ENCODE measurements around the gene KCNK3. TPM values are rescaled to one million over a fixed set of nuclear protein-coding genes. Genes with fewer than 3 reads are reported as not detected.

The KCNK3 gene
- total and polyA plus RNA-seq, 2 of the 13 experiments (the other 11 are each of a cell fraction or from before 2014, with no cell fraction given): not detected

DNA sequence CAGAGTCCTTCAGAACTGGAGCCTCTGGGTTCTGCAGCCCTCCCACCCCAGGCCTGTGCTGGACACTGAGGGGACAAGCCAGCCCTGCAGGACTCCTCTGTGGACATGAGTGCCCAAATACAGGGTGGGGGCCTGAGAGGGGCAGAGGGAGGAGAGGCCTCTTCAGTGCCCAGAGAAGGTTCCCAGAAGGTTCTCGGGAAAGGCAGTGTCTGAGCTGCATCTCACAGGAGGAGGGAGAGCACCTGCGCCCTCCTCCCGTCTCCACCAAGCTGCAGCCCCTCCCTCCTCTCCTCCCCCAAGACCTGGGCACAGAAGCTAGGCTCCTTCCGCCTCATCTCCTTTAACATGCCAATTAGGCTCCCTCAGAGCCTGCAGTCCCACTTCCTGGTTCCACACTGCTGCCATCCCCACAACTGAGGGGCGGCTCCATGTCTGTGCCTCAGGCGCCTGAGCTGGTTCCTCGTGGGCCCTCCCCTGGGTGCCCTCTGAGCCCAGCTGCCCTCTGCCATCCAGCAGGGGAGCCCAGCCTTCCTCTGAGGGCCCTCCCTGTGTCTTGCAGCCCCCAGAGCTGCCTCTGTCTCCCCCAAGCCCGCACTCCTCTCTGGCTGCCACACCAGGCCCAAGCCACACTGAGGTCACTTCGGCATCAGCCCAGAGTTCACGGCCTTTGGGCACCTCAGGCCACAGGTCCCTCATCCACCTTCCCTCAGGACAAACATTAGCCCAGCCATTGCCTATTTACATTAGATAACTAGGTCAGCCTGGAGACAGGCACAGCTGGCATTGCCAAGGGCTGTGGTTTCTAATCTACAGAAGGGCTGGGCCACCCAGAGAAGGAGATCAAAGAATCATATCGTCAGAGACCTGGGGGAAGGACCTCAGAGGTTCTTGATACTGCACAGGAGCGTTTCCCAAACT lies 28.9 kb downstream of the KCNK3 start (continued):
- TF ChIP-seq ZNF468 (CRISPR knock-in tag; IDR thresholded peaks at IDR 0.05) (no peak), PITX1 (CRISPR knock-in tag; IDR thresholded peaks at IDR 0.05) (0 out of 2 replicates have a peak, but pooled peaks have one; percentile 32), REXO4 (CRISPR knock-in tag; IDR thresholded peaks at IDR 0.05; ENCODE audit: borderline replicate concordance) (no peak), ZNF670 (CRISPR knock-in tag; IDR thresholded peaks at IDR 0.05; ENCODE audit: borderline replicate concordance) (no peak), SIN3A (IDR thresholded peaks at IDR 0.05; ENCODE audit: borderline replicate concordance, low read depth, low read length) (no peak), ZNF292 (CRISPR knock-in tag; IDR thresholded peaks at IDR 0.05; ENCODE audit: borderline replicate concordance, low read depth) (no peak), ZNF30 (CRISPR knock-in tag; IDR thresholded peaks at IDR 0.05) (no peak), TSC22D2 (CRISPR knock-in tag; IDR thresholded peaks at IDR 0.05; ENCODE audit: borderline replicate concordance) (peak; percentile 70; the same call in 1 of the 2 replicates)
- TF ChIP-seq, protein P1, sequence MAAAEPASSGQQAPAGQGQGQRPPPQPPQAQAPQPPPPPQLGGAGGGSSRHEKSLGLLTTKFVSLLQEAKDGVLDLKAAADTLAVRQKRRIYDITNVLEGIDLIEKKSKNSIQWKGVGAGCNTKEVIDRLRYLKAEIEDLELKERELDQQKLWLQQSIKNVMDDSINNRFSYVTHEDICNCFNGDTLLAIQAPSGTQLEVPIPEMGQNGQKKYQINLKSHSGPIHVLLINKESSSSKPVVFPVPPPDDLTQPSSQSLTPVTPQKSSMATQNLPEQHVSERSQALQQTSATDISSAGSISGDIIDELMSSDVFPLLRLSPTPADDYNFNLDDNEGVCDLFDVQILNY (CRISPR knock-in tag; conservative IDR thresholded peaks at IDR 0.05): no peak
- TF ChIP-seq, protein P2, sequence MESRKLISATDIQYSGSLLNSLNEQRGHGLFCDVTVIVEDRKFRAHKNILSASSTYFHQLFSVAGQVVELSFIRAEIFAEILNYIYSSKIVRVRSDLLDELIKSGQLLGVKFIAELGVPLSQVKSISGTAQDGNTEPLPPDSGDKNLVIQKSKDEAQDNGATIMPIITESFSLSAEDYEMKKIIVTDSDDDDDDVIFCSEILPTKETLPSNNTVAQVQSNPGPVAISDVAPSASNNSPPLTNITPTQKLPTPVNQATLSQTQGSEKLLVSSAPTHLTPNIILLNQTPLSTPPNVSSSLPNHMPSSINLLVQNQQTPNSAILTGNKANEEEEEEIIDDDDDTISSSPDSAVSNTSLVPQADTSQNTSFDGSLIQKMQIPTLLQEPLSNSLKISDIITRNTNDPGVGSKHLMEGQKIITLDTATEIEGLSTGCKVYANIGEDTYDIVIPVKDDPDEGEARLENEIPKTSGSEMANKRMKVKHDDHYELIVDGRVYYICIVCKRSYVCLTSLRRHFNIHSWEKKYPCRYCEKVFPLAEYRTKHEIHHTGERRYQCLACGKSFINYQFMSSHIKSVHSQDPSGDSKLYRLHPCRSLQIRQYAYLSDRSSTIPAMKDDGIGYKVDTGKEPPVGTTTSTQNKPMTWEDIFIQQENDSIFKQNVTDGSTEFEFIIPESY (CRISPR knock-in tag; IDR thresholded peaks at IDR 0.05): 0 out of 2 replicates have a peak, but pooled peaks have one; percentile 22
- TF ChIP-seq, protein P3, sequence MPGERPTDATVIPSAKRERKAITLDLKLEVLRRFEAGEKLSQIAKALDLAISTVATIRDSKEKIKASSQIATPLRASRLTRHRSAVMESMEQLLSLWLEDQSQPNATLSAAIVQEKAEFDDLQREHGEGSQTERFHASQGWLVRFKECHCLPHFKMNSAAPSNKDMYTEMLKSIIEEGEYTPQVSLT (CRISPR knock-in tag; IDR thresholded peaks at IDR 0.05; ENCODE audit: borderline replicate concordance, low read depth): no peak
- TF ChIP-seq, protein P4, sequence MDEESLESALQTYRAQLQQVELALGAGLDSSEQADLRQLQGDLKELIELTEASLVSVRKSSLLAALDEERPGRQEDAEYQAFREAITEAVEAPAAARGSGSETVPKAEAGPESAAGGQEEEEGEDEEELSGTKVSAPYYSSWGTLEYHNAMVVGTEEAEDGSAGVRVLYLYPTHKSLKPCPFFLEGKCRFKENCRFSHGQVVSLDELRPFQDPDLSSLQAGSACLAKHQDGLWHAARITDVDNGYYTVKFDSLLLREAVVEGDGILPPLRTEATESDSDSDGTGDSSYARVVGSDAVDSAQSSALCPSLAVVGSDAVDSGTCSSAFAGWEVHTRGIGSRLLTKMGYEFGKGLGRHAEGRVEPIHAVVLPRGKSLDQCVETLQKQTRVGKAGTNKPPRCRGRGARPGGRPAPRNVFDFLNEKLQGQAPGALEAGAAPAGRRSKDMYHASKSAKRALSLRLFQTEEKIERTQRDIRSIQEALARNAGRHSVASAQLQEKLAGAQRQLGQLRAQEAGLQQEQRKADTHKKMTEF (CRISPR knock-in tag; IDR thresholded peaks at IDR 0.05): peak; percentile 27; the same call in 1 of the 2 replicates
- TF ChIP-seq, protein P5, sequence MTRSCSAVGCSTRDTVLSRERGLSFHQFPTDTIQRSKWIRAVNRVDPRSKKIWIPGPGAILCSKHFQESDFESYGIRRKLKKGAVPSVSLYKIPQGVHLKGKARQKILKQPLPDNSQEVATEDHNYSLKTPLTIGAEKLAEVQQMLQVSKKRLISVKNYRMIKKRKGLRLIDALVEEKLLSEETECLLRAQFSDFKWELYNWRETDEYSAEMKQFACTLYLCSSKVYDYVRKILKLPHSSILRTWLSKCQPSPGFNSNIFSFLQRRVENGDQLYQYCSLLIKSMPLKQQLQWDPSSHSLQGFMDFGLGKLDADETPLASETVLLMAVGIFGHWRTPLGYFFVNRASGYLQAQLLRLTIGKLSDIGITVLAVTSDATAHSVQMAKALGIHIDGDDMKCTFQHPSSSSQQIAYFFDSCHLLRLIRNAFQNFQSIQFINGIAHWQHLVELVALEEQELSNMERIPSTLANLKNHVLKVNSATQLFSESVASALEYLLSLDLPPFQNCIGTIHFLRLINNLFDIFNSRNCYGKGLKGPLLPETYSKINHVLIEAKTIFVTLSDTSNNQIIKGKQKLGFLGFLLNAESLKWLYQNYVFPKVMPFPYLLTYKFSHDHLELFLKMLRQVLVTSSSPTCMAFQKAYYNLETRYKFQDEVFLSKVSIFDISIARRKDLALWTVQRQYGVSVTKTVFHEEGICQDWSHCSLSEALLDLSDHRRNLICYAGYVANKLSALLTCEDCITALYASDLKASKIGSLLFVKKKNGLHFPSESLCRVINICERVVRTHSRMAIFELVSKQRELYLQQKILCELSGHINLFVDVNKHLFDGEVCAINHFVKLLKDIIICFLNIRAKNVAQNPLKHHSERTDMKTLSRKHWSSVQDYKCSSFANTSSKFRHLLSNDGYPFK (CRISPR knock-in tag; IDR thresholded peaks at IDR 0.05; ENCODE audit: borderline replicate concordance): 0 out of 2 replicates have a peak, but pooled peaks have one; percentile 26
- TF ChIP-seq, protein P6, sequence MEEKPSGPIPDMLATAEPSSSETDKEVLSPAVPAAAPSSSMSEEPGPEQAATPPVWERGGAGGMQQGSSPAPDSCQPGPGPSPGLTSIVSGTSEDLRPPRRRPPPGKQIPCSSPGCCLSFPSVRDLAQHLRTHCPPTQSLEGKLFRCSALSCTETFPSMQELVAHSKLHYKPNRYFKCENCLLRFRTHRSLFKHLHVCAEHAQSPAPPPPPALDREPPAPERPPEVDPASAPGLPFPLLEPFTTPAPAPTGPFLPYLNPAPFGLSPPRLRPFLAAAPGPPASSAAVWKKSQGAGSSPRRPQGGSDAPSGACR (CRISPR knock-in tag; IDR thresholded peaks at IDR 0.05): no peak
- TF ChIP-seq, protein P7, sequence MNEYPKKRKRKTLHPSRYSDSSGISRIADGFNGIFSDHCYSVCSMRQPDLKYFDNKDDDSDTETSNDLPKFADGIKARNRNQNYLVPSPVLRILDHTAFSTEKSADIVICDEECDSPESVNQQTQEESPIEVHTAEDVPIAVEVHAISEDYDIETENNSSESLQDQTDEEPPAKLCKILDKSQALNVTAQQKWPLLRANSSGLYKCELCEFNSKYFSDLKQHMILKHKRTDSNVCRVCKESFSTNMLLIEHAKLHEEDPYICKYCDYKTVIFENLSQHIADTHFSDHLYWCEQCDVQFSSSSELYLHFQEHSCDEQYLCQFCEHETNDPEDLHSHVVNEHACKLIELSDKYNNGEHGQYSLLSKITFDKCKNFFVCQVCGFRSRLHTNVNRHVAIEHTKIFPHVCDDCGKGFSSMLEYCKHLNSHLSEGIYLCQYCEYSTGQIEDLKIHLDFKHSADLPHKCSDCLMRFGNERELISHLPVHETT (CRISPR knock-in tag; conservative IDR thresholded peaks at IDR 0.05): no peak

Data from HepG2 (cell line).